Glutamatergic neuron (in vitro differentiated cells): Measurements from ENCODE around the gene IL17REL. TPM values are rescaled to one million over a fixed set of nuclear protein-coding genes. Genes with fewer than 3 reads are reported as not detected.
A peak's percentile ranks its signal among the peaks of the same experiment; 100 is the strongest.

Source experiments
- DNase-seq: peaks from one replicate; pipeline ENCODE4 v3.0.0; 2022
- H3K27ac Mint-ChIP-seq: one replicate; pipeline ENCODE4 v1.8.0; 2020; ENCODE audit warnings: mild to moderate bottlenecking, mixed read lengths, inconsistent platforms; ENCODE audit not compliant: unreplicated experiment
- H3K27me3 Mint-ChIP-seq: one replicate; pipeline ENCODE4 v1.8.0; 2020; ENCODE audit warnings: mild to moderate bottlenecking, moderate library complexity, mixed read lengths, inconsistent platforms; ENCODE audit not compliant: unreplicated experiment
- H3K36me3 Mint-ChIP-seq: one replicate; pipeline ENCODE4 v1.8.0; 2020; ENCODE audit warnings: mild to moderate bottlenecking, mixed read lengths, inconsistent platforms; ENCODE audit not compliant: unreplicated experiment
- H3K4me1 Mint-ChIP-seq: one replicate; pipeline ENCODE4 v1.8.0; 2020; ENCODE audit warnings: mild to moderate bottlenecking, low read depth, mixed read lengths, inconsistent platforms; ENCODE audit not compliant: unreplicated experiment
- H3K4me3 Mint-ChIP-seq: one replicate; pipeline ENCODE4 v1.8.0; 2020; ENCODE audit warnings: mild to moderate bottlenecking, mixed read lengths, inconsistent platforms; ENCODE audit not compliant: unreplicated experiment
- H3K9me3 Mint-ChIP-seq: one replicate; pipeline ENCODE4 v1.8.0; 2020; ENCODE audit warnings: mild to moderate bottlenecking, moderate library complexity, mixed read lengths, inconsistent platforms; ENCODE audit not compliant: unreplicated experiment
- total RNA-seq: library from RNA; stranded (reverse); fragmentation: NEBNext Ultra II Directional; extraction: Animal tissue kit (Norgen Biotek cat#: 25700); gene quantifications from one replicate; pipeline ENCODE4 v1.2.1, GENCODE V29; 2021; ENCODE audit not compliant: unreplicated experiment
- TF ChIP-seq, protein P1 (sequence below): fragments of 200-600 bp; sonication (generic); IDR thresholded peaks from one replicate; pipeline ENCODE4 v1.5.0; 2021; ENCODE audit not compliant: partially characterized antibody, unreplicated experiment

Gene IL17REL
- total RNA-seq, 1 donor from 2014 or later = not detected

- Mint-ChIP-seq H3K4me3 (no peak overlapping the region), H3K4me1 (peaks cover 3% of the 10 kb centered on the region), H3K9me3 (no peaks in the 10 kb centered on the region), H3K27me3 (peaks cover 9% of the 10 kb centered on the region), H3K27ac (no peak overlapping the region), H3K36me3 (peaks cover 4% of the 10 kb centered on the region)
- DNase-seq = no peak
- TF ChIP-seq, protein P1, sequence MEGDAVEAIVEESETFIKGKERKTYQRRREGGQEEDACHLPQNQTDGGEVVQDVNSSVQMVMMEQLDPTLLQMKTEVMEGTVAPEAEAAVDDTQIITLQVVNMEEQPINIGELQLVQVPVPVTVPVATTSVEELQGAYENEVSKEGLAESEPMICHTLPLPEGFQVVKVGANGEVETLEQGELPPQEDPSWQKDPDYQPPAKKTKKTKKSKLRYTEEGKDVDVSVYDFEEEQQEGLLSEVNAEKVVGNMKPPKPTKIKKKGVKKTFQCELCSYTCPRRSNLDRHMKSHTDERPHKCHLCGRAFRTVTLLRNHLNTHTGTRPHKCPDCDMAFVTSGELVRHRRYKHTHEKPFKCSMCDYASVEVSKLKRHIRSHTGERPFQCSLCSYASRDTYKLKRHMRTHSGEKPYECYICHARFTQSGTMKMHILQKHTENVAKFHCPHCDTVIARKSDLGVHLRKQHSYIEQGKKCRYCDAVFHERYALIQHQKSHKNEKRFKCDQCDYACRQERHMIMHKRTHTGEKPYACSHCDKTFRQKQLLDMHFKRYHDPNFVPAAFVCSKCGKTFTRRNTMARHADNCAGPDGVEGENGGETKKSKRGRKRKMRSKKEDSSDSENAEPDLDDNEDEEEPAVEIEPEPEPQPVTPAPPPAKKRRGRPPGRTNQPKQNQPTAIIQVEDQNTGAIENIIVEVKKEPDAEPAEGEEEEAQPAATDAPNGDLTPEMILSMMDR = no peak
Measured at GRCh38 chr22:50059881-50060262, 47.3 kb upstream of the IL17REL start.

GRCh38 chr22:50058906-50059880, 46.6 kb upstream of the IL17REL start:
- peak; percentile 52 for DNase-seq
- Mint-ChIP-seq H3K9me3 (no peaks in the 10 kb centered on the region), H3K27me3 (peaks cover 9% of the 10 kb centered on the region), H3K36me3 (peaks cover 5% of the 10 kb centered on the region), H3K27ac (no peak overlapping the region), H3K4me3 (peak overlapping the region; percentile 52), H3K4me1 (peaks cover 3% of the 10 kb centered on the region)
- TF ChIP-seq, protein P1 = peak; percentile 31

DNA sequence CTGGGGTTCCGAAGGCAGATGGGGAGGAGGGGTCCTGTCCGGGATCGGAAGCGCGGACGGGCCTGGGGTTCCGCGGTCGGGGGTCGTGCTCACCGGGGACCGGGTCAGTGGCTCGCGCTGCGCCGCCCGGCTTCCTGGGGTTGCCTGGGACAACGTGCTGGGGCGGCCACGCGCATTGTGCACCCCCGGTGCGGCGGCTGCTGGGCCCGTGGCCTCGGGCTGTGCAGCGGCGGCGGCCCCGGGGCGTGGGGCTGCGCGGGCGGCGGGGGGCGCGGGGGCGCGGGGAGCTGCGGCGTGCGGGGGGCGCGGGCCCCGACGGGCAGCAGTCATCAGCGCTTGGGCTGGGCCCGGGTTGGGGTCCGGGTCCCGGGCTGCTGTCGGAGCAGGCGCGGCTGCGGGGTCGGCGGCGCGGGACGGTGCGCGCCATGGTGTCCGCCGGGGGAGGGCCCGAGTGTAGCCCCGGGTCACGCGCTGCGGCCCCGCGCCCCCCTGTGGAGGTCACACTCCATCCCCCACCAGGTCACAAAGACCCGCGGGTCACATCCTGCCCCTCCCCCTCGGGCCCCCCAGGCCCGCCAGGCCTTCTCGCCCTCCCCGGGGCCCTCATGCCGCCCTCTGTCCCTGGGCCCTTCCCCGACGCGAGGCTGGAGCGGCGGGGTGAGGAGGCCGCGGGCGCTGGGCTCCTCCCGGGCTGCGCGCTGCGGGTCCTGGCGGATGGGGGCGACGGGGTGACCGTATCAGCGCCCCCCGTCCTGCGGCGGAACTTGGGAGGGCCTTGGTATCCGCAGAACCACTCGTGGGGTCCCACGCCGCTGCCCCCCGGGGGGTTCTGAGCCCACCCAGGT, 45.7 kb upstream of the IL17REL start, which contains the start of gene TTLL8:
Gene TTLL8 (minus strand): TSS at position 238 of the 845 bp plus-strand sequence.
- H3K36me3 Mint-ChIP-seq = peaks cover 12% of the 10 kb centered on the region
- no peak within 1 kb of the TSS for H3K27ac Mint-ChIP-seq
- DNase-seq = no peak
- peaks cover 3% of the 10 kb centered on the region for H3K4me1 Mint-ChIP-seq
- H3K9me3 Mint-ChIP-seq = no peaks in the 10 kb centered on the region
- TF ChIP-seq, protein P1 = no peak
- H3K27me3 Mint-ChIP-seq = peaks cover 9% of the 10 kb centered on the region
- peak within 1 kb of the TSS; percentile 52 for H3K4me3 Mint-ChIP-seq

DNA sequence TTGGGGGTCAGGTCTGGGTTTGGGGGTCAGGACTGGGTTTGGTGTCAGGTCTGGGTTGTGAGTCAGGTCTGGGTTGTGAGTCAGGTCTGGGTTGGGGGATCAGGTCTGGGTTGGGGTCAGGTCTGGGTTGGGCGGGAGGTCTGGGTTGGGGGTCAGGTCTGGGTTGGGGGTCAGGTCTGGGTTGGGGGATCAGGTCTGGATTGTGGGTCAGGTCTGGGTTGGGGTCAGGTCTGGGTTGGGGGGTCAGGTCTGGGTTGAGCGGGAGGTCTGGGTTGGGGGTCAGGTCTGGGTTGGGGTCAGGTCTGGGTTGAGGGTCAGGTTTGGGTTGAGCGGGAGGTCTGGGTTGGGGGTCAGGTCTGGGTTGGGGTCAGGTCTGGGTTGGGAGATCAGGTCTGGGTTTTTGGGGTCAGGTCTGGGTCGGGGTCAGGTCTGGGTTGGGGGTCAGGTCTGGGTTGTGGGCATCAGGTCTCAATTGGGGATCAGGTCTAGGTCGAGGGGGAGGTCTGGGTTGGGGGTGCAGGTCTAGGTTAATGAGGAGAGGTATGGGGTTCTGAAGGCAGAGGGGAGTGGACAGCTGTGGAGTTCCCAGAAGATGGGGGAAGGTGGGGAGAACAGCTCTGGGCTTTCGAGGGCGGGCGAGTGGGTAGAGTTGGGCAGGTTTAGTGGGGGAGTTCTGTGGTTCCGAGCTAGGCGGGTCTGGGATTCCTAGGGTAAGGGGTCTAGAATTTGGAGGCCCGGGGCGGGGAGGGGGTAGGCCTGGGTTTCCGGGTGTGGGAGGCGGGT, 44.9 kb upstream of the IL17REL start:
- peaks cover 7% of the 10 kb centered on the region for H3K27me3 Mint-ChIP-seq
- TF ChIP-seq, protein P1 = no peak
- peaks cover 3% of the 10 kb centered on the region for H3K4me1 Mint-ChIP-seq
- no peak overlapping the region for H3K27ac Mint-ChIP-seq
- no peak for DNase-seq
- H3K36me3 Mint-ChIP-seq = peaks cover 15% of the 10 kb centered on the region
- no peaks in the 10 kb centered on the region for H3K9me3 Mint-ChIP-seq
- H3K4me3 Mint-ChIP-seq = no peak overlapping the region
